Mesenchymal stem cell (in vitro differentiated cells and primary cell): ENCODE results near the gene AGK.
"Not testable (repeated sequence)": the region's sequence is repeated elsewhere in the genome, so short reads cannot be mapped to it uniquely, and the experiment has no call there.

ENCODE experiments used
- DNase-seq: peaks from one replicate; pipeline ENCODE4 v3.0.0-alpha.2; 2013
- H2AFZ ChIP-seq: one replicate; pipeline ENCODE4 v1.6.1; 2013; ENCODE audit warnings: low read depth, mild to moderate bottlenecking, control low read depth, inconsistent platforms, low read length, moderate library complexity
- H2AK5ac ChIP-seq: 2 replicates; pipeline ENCODE4 v1.6.1; 2013; ENCODE audit warnings: low read length, moderate library complexity, mild to moderate bottlenecking, inconsistent platforms; ENCODE audit not compliant: severe bottlenecking
- H2BK120ac ChIP-seq: one replicate; pipeline ENCODE4 v1.6.1; 2013; ENCODE audit warnings: low read depth, mild to moderate bottlenecking, inconsistent platforms, low read length, moderate library complexity
- H2BK12ac ChIP-seq, 2 experiments: one replicate each; pipeline ENCODE4 v1.6.1; 2013; ENCODE audit warnings: inconsistent platforms in 2 of 2, low read length in 2 of 2, mild to moderate bottlenecking in 2 of 2, moderate library complexity in 2 of 2, control low read depth in 1 of 2
- H2BK15ac ChIP-seq: one replicate; pipeline ENCODE4 v1.6.1; 2013; ENCODE audit warnings: mild to moderate bottlenecking, low read depth, inconsistent platforms; ENCODE audit not compliant: poor library complexity, severe bottlenecking
- H2BK5ac ChIP-seq: 2 replicates; pipeline ENCODE4 v1.6.1; 2013; ENCODE audit warnings: low read depth, mild to moderate bottlenecking, low read length, control low read depth, inconsistent platforms; ENCODE audit not compliant: poor library complexity, severe bottlenecking
- H3K14ac ChIP-seq, 2 experiments: one replicate each; pipeline ENCODE4 v1.6.1; 2013; ENCODE audit warnings: inconsistent platforms in 2 of 2, low read length in 2 of 2, control low read depth in 1 of 2, mild to moderate bottlenecking in 1 of 2, moderate library complexity in 1 of 2
- H3K18ac ChIP-seq, 2 experiments: one replicate each; pipeline ENCODE4 v1.6.1; 2013; ENCODE audit warnings: inconsistent platforms in 2 of 2, low read length in 2 of 2, control low read depth in 1 of 2, low read depth in 1 of 2, mild to moderate bottlenecking in 1 of 2
- H3K23ac ChIP-seq, 2 experiments: one replicate each; pipeline ENCODE4 v1.6.1; 2013; ENCODE audit warnings: inconsistent platforms in 2 of 2, low read length in 2 of 2, mild to moderate bottlenecking in 2 of 2, moderate library complexity in 2 of 2, control low read depth in 1 of 2
- H3K27ac ChIP-seq: 2 replicates; pipeline ENCODE4 v1.5.1; 2013; ENCODE audit warnings: mild to moderate bottlenecking, moderate library complexity, low read length, control low read depth, inconsistent platforms; ENCODE audit not compliant: poor library complexity, severe bottlenecking
- H3K27me3 ChIP-seq, 2 experiments: 2 replicates each; pipeline versions ENCODE4 v1.6.1 to v1.7.0; 2013; ENCODE audit warnings: low read length in 2 of 2, mild to moderate bottlenecking in 2 of 2, moderate library complexity in 2 of 2, control low read depth in 1 of 2, inconsistent platforms in 1 of 2; ENCODE audit not compliant: control insufficient read depth in 1 of 2, insufficient read depth in 1 of 2
- H3K36me3 ChIP-seq, 2 experiments: 2 replicates each; pipeline versions ENCODE4 v1.6.1 to v1.7.0; 2013; ENCODE audit warnings: low read length in 2 of 2, control low read depth in 1 of 2, inconsistent platforms in 1 of 2, low read depth in 1 of 2, mild to moderate bottlenecking in 1 of 2; ENCODE audit not compliant: insufficient read depth in 2 of 2, control insufficient read depth in 1 of 2
- H3K4ac ChIP-seq, 2 experiments: one replicate each; pipeline ENCODE4 v1.6.1; 2013; ENCODE audit warnings: inconsistent platforms in 2 of 2, low read length in 2 of 2, mild to moderate bottlenecking in 2 of 2, moderate library complexity in 2 of 2, control low read depth in 1 of 2, low read depth in 1 of 2
- H3K4me1 ChIP-seq: 2 replicates; pipeline ENCODE4 v1.6.1; 2013; ENCODE audit warnings: low read depth, low read length, control low read depth; ENCODE audit not compliant: control insufficient read depth, insufficient read depth
- H3K4me2 ChIP-seq: 2 replicates; pipeline ENCODE4 v1.6.1; 2013; ENCODE audit warnings: low read length, mild to moderate bottlenecking, inconsistent platforms; ENCODE audit not compliant: poor library complexity, severe bottlenecking
- H3K4me3 ChIP-seq, 2 experiments: 2 replicates each; pipeline versions ENCODE4 v1.5.1 to v1.7.0; 2013; ENCODE audit warnings: low read length in 2 of 2, mild to moderate bottlenecking in 2 of 2, control low read depth in 1 of 2, low read depth in 1 of 2; ENCODE audit not compliant: insufficient read depth in 1 of 2
- H3K79me1 ChIP-seq: replicated peaks from 2 replicates; pipeline ENCODE4 v1.6.1; 2013; ENCODE audit warnings: mild to moderate bottlenecking, control low read depth, low read length, inconsistent platforms; ENCODE audit not compliant: poor library complexity, severe bottlenecking
- H3K9ac ChIP-seq: 2 replicates; pipeline ENCODE4 v1.7.0; 2013; ENCODE audit warnings: mild to moderate bottlenecking, low read length, moderate library complexity
- H3K9me3 ChIP-seq: 2 replicates; pipeline ENCODE4 v1.7.0; 2013; ENCODE audit warnings: mild to moderate bottlenecking, low read length; ENCODE audit not compliant: control insufficient read depth
- H4K8ac ChIP-seq: one replicate; pipeline ENCODE4 v1.6.1; 2013; ENCODE audit warnings: inconsistent platforms, mild to moderate bottlenecking, low read length, moderate library complexity
- H4K91ac ChIP-seq: one replicate; pipeline ENCODE4 v1.6.1; 2013; ENCODE audit warnings: mild to moderate bottlenecking, low read length, inconsistent platforms
- WGBS: methylation state at CpG from one replicate; pipeline ENCODE4 v1.1.7; 2013; ENCODE audit warnings: mixed read lengths; 5-methylcytosine and 5-hydroxymethylcytosine counted together

AGK gene

DNA sequence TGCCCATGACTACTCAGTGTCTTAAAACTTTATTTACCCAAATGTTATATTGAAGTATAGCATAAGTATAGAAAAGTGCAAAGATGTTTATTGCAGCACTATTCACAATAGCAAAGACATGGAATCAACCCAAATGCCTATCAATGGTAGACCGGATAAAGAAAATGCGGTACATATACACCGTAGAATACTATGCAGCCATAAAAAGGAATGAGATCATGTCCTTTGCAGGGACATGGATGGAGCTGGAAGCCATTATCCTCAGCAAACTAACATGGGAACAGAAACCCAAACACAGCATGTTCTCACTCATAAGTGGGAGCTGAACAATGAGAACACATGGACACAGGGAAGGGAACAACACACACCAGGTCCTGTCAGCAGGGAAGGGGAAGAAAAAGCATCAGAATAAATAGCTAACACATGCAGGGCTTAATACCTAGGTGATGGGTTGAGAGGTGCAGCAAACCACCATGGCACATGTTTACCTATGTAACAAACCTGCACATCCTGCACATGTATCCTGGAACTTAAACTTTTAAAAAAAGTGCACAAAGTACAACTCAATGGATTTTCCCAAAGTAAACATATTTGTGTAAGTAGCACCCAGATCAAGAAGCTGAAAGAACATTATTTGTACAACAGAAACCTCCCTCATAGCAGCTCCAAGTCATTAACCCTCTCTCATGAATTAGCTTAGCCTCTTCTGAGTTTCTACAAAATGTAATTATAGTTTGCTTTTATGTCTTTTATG, 138.0 kb downstream of the AGK start:
- H2BK5ac ChIP-seq, H3K4me1 ChIP-seq, H3K9me3 ChIP-seq, H4K8ac ChIP-seq, H3K23ac ChIP-seq, H3K27me3 ChIP-seq, H4K91ac ChIP-seq, H3K4ac ChIP-seq, H2BK12ac ChIP-seq, H3K18ac ChIP-seq, H2AK5ac ChIP-seq, H2AFZ ChIP-seq, H3K27ac ChIP-seq, H3K9ac ChIP-seq, H2BK120ac ChIP-seq, H2BK15ac ChIP-seq, H3K14ac ChIP-seq, DNase-seq, H3K4me2 ChIP-seq, H3K36me3 ChIP-seq, H3K4me3 ChIP-seq: not testable (repeated sequence)
- H3K79me1 ChIP-seq = peaks cover 23% of the 10 kb centered on the region
- 100% methylated on average over 3 of the region's 3 CpGs for WGBS

DNA sequence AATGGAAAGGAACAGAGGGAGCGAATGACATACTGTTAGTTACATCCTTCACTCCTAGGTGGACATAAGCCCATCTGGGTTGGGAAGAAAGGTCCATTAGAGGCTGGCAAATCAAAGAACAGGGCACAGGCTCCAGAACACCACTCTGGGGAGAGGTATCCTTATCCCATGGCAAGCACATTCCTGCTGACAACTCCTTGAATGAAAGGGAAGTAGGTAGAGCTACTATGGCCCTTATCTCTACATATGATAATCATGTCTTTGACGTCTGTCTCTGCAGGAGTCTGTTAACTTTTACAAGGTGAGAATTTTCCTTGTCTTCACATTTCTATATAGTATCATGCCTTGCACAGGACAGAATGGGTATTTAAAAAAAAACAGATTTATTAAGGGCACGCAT, 140.3 kb downstream of the AGK start:
- DNase-seq = no peak
- no peak overlapping the region for H2AK5ac ChIP-seq
- no peak overlapping the region for H4K8ac ChIP-seq

DNA sequence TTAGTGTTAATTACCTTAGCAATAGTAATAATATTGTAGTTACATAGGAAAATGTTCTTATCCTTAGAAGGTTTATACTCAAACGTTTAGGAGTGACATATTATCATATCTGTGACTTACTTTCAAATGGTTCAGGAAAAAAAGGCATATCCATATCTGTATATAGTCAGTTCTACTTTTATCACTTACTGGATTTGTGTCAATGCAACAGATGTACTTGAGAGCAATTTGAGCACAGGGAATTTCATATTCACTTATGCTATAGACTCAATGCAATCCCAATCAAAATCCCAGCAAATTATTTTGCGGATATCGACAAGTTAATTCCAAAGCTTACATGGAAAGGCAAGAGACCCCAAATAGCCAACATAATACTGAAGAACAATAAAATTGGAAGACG, 140.8 kb downstream of the AGK start:
- no peak overlapping the region for H3K18ac ChIP-seq
- H2AK5ac ChIP-seq = no peak overlapping the region
- peaks cover 5% of the 10 kb centered on the region for H3K4me1 ChIP-seq
- no peak for DNase-seq
- H3K27me3 ChIP-seq = no peaks in the 10 kb centered on the region
- no peaks in the 10 kb centered on the region for H3K36me3 ChIP-seq
- WGBS = 100% methylated on average over 2 of the region's 4 CpGs
- no peak overlapping the region for H2BK5ac ChIP-seq
- no peak overlapping the region for H3K4me3 ChIP-seq
- H3K27ac ChIP-seq = no peak overlapping the region
- H3K23ac ChIP-seq = no peak overlapping the region
- H3K79me1 ChIP-seq = peaks cover 34% of the 10 kb centered on the region
- no peak overlapping the region for H4K91ac ChIP-seq
- H2BK120ac ChIP-seq = no peak overlapping the region
- no peak overlapping the region for H3K9ac ChIP-seq
- H3K9me3 ChIP-seq = no peaks in the 10 kb centered on the region
- H3K4me2 ChIP-seq = no peak overlapping the region
- H3K4ac ChIP-seq = no peak overlapping the region
- H2BK15ac ChIP-seq = no peak overlapping the region
- H2BK12ac ChIP-seq = no peak overlapping the region
- H3K14ac ChIP-seq = no peak overlapping the region
- H2AFZ ChIP-seq = no peak overlapping the region
- H4K8ac ChIP-seq = no peak overlapping the region

More for the DNA sequence above, 140.3 kb downstream of the AGK start:
- H3K36me3 ChIP-seq = no peaks in the 10 kb centered on the region
- no peak overlapping the region for H3K14ac ChIP-seq
- H3K27ac ChIP-seq = no peak overlapping the region
- WGBS = 83% methylated on average over 1 of the region's 3 CpGs
- no peak overlapping the region for H3K23ac ChIP-seq
- H2BK5ac ChIP-seq = no peak overlapping the region
- no peak overlapping the region for H3K4ac ChIP-seq
- H4K91ac ChIP-seq = no peak overlapping the region
- H2AFZ ChIP-seq = no peak overlapping the region
- no peak overlapping the region for H2BK15ac ChIP-seq
- H3K9ac ChIP-seq = no peak overlapping the region
- H3K4me3 ChIP-seq = no peak overlapping the region
- no peak overlapping the region for H2BK120ac ChIP-seq
- H3K4me2 ChIP-seq = no peak overlapping the region
- no peaks in the 10 kb centered on the region for H3K9me3 ChIP-seq
- no peaks in the 10 kb centered on the region for H3K27me3 ChIP-seq
- H2BK12ac ChIP-seq = no peak overlapping the region
- peaks cover 34% of the 10 kb centered on the region for H3K79me1 ChIP-seq
- peaks cover 4% of the 10 kb centered on the region for H3K4me1 ChIP-seq
- no peak overlapping the region for H3K18ac ChIP-seq

DNA sequence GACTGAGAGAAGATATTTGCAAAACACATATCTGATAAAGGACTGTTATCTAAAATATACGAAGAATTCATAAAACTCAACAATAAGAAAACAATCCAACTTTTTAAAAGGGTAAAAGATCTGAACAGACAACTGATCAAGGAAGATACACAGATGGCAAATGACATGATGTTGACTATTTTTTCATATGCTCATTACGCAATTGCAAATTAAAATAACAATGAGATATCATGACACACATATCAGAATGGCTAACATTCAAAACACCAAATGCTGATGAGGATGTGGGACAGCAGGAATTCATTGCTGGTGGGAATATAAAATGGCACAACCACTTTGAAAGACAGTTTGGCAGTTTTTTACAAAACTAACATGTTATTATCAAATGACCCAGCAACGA, 141.9 kb downstream of the AGK start:
- Histone ChIP-seq H3K27me3 (no peaks in the 10 kb centered on the region), H3K27ac (no peak overlapping the region), H3K4me2 (no peak overlapping the region), H3K14ac (no peak overlapping the region), H3K18ac (no peak overlapping the region), H2BK5ac (no peak overlapping the region), H2BK12ac (no peak overlapping the region), H4K91ac (no peak overlapping the region), H2BK15ac (no peak overlapping the region), H3K9ac (no peak overlapping the region), H3K4ac (no peak overlapping the region), H4K8ac (no peak overlapping the region), H3K4me3 (no peak overlapping the region), H3K9me3 (no peaks in the 10 kb centered on the region), H3K23ac (no peak overlapping the region), H2BK120ac (no peak overlapping the region), H3K79me1 (peaks cover 34% of the 10 kb centered on the region), H2AFZ (no peak overlapping the region), H3K36me3 (no peaks in the 10 kb centered on the region), H3K4me1 (peaks cover 8% of the 10 kb centered on the region), H2AK5ac (no peak overlapping the region)
- 92% methylated on average over 2 of the region's 3 CpGs for WGBS
- DNase-seq = no peak
